HG03064 (cell line): ENCODE measurements around the gene REXO1.

Experiments
- ATAC-seq: cut with Tn5 transposase; IDR thresholded peaks from one replicate; pipeline ENCODE4 v1.9.1; 2021; ENCODE audit warnings: low read depth; ENCODE audit not compliant: unreplicated experiment

Gene REXO1

GRCh38 chr19:1829958-1830357 is 18.3 kb downstream of the REXO1 start:
- ATAC-seq = no peak

- ATAC-seq = no peak
Observed at GRCh38 chr19:1828279-1829238, 19.7 kb downstream of the REXO1 start.

- no peak for ATAC-seq
Observed at GRCh38 chr19:1827566-1828278, 20.6 kb downstream of the REXO1 start.

DNA sequence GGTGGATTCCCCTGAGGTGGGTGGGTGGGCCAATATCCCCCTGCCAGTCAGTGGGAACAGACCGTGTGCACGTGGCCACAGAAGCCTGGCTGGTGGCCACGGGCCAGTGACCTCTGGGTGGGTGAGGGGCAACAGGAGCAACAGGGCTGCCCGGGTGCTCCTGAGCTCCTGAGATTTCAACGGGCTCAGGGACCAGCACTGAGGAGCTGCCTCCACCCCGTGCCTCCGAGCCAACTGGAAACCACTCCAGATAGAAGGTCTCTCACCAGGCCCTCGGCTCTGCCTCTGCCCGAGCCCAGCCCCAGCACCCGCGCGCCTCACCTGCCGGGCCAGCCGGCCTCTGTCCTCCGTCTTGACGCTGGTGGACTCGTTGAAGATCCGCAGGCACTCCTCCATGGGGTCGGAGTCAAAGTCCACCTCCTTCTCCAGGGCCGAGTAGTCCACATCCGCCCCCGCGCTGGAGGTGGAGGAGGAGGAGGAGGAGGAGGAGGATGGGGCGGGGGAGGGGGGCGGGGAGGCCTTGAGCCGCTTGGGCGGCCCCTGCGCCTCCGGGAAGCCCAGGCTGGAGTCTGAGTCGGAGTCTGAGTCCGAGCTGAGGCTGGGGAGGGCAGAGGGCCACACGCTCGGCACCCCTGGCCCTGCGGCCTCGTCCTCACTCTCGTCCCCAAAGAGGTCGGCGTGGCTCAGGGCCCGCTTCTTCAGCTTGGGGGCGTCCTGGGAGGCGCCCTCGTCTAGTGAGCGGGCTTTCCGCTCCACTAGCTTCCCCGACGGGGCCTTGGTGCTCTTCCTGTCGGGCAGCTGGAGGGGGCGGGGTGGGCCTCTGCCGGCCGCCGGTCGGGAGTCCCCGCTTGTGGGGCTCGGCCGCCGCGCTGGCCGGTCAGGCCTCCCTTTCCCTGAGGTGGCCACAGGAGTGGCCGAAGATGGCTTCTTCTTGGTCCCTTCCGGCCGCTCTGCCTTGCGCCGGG is 21.4 kb downstream of the REXO1 start:
- ATAC-seq = no peak

DNA sequence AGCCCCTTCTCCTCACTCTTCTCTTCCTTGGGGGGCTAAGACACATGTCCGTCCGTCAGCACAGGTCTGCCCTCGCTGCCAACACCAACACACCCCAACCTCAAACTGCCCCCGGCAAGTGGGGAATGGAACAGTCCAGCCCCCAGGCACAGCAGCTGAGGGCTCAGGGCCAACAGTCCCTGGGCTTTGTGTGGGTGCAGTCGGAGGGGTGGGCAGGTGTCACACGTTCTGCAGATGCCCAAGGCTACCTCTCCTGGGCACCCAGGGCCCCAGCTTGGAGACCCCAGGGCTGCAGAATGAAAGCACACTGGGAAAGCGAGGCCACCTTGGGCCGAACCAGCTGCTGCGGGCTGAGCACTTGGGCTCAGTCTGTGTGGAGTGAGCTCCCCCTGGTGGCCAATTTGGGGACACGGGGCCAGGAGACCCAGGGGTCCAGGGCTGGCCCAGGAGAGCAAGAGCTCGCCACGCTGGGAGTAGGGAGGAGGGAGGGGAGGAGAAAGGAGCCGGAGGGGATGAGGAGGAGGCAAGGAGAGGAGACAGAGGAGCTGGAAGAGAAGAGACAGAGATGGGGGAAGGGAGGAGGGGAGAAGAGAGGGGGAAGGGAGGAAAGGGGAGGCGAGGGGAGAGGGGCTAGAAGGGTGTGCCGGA is 22.2 kb downstream of the REXO1 start:
- no peak for ATAC-seq

- ATAC-seq = no peak
Observed at GRCh38 chr19:1824252-1824622, 24.0 kb downstream of the REXO1 start.

DNA sequence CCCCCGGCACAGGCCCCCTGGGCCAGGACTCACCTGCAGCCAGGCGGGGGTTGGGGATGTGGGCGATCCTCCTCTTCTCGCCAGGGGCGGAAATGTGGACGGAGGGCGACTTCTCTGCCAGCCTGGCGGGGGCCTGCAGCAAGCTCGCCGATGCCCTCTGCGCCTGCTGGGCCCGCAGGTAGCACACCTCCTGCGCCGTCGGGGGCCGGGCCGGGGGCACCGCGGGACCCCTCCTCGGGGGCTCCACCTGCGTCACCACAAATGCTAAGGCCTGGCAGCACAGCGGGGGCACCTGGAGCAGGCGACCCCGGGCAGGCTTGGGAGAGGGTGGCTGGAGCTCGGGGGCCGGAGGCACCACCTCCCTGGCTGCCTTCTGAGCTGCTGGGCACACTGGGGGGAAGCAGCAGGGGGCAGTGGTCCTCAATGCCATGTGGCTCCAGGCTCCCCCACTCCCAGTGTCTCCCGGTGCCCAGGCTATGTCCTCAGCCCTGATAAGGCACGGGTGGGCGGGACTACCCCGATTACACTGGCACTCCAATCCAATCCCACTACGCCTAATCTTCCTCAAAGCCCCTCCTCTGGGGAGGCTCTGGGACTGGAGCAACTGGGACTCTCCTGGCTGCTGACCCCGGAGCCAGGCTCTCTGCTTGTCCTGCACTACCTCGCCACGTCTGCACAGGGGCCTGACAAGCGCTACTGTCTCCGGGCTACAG is 24.6 kb downstream of the REXO1 start:
- ATAC-seq = no peak

- ATAC-seq = no peak
Observed at GRCh38 chr19:1823020-1823419, 25.3 kb downstream of the REXO1 start.

GRCh38 chr19:1822210-1822609 is 26.1 kb downstream of the REXO1 start:
- no peak for ATAC-seq

DNA sequence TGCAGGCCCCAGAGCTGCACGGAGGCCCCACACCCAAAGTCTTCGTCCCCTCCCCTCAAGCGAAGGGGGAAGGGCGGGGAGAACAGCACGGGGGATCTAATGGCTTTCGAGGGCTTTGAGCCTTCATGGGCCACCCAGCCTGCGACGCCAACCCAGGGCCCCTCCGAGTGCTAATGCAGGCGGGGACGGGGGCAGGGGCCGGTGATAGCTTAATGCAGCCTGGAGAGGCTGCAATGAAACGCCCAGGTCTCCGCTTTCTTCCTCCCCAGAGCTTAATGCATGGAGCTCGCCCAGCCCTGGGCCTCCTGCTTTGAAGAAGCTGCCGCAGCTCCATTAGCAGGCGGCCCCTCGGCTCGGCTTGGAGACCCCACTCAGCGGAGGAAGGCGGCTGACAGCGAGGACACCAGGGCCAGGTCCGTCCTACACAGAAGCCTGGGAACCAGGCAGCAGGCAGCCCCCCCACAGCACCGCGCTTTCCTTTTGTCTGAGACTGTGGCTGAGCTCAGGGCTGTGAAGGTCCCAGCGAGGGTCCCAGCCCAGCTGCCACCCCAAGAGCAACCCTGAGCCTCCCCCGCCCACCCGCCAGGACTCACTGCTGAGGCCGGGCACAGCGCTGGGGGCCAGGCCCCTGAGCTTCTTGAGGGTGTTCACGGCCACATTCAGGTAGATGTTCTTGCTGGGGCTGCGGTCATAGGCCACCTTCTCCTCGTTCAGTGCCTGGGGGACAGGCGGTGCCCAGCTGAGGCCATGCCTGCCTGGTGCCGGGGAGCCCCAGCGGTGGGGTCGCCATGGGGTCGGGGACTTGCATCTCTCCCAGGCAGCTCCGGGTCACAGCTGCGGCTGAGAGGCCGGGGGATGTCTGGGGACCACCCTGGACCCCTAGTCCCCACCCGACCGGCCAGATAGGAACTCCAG is 28.7 kb downstream of the REXO1 start:
- no peak for ATAC-seq

GRCh38 chr19:1818549-1819195 is 29.6 kb downstream of the REXO1 start:
- no peak for ATAC-seq

DNA sequence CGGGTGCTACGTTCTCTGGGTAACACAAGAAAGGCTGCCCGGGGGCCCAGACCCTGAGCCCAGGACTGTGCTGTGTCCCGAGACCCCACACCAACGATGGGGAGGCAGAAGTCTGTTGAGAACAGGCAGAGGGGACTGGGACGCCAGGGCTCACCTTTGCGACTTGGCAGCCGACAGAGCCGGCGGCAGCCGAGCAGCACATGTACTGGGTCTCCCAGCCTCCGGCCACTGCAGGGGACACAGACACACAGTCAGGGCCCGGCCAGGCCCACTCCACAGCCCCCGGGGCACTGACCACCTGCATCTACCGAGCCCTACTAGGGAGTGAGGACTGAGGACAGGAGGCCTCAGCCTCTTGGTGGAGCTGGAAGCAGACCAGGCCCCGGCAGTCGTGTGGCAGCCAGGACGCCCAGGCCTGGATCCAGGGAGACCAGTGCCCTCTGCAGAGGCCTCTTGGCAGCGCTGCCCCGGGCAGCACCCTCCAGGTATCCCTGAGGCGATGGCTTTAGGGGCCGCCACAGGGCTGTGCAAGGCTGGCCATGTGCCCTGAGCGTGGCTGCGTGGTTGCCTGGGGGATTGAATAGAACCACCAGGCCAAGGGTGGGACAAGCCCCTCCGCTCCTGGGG is 30.6 kb downstream of the REXO1 start:
- ATAC-seq = no peak

DNA sequence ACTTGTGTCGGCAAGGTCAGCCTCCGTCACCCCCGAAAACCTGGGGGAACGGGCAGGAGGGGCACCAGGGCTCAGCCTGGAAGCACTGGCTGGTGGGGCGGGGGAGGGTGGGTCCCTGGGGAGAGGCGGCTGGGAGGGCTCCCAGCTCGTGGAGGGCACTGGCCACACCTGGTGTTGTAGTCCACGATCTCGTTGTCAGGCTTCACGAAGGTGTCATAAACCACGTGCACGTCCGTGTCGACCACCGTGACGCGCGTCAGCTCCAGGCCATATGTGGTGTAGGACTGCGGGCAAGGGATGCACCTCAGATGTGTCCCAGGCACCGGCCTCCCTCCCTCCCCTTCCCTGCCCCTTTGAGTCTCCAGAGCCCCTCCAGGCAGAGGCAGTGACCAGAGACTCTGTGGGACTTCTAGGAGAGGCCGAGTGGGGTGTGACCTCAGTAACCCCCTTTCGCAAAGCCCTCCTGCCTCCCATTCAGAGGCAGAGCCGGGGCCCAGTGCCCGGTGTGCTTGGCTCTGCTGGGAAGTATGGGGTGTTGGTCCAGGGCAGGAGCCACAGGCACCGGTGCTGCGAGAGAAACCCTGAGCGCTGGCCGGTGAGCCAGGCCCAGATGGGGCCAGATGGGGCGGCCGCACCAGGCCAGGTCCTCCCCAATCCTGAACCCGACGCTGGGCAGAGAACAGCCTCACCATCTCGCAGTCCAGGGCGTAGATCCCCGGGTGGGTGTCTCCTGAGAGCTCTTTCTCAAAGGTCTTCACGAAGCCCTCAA is 31.6 kb downstream of the REXO1 start:
- no peak for ATAC-seq

DNA sequence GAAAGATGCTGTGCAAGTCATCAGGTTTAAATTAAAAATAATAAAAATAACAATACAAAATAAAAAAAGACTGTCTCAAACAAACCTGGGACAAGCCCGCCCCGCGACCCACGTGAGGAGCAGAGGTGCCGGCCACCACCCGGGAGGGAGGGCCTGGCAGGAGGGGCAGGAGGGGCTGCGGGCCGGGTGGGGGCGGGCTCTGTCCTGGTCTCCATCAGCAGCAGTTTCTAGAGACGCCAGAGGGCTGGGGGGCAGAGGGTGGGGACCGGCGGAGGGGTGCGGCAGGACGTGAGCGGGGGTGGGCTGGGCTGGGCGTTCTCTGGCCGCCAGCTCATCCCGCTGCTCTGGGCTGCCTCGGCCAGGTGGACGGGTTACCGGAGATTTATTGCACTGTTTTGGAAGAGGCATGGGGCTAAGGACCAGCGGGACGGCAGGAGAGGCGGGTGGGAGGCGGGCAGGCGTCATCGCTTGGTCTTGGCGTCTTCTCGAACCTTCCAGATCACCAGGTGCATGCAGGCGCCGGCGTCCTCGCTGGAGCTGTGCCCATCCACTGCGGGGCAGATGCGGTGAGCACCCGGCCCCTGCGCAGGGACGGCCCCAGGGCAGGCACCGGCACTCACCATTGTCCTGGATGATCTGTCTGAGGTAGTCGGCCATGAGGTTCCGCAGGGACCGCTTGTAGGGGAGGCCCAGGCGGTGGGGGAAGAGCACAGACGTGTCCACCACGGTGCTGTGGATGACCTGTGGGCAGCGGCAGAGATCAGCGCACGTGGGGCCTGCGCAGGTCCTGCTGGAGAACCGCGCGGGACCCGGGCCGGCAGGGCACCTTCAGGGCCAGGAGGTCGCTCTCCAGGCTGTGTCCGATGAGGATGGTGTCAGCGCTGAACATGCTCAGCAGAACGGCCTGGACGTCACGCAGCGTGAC is 32.4 kb downstream of the REXO1 start:
- ATAC-seq = no peak

DNA sequence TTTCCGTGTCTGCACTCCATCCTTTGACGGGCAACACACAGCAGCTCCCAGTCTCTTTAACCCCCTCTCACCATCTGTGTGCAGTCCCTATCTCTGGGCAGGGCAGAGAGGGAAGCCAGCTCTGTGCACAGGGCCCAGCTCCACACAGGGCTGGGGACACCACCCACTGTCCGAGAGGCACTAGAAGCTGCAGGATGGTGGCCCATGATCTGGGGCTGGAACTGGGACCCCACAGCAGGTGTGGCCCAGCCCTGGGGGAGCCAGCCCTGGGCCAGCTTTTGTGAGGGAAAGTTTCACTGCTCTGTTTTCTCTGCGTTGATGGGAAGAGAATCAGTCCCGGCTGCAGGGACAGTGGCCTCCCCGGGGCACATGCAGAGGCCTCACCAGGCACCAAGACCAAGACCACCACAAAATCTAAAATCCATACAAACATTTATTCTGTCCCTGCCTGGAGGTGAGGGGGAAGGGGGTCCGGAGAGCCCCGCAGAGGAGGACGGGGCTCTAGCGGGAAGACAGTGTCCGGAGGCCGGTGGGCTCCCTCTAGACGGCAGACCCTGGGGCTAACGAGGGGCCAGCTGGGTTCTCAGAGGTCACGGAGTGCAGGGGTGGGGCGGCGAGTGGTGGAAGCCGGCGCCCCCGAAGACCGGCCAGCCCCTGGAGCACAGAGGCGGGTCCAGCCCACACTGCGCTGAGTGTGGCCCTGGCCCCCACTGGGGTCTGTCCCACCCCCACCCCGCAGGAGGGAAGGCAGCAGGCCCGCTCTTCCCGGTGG is 33.3 kb downstream of the REXO1 start:
- no peak for ATAC-seq
